ENCODE data around the gene SRPK2. TPM values are rescaled to one million over a fixed set of nuclear protein-coding genes. Genes with fewer than 3 reads are reported as not detected.

SRPK2 gene
- total and polyA plus RNA-seq, 2 of the 8 experiments (the other 6 are each of a cell fraction or from before 2014, with no cell fraction given), result 10.0 to 47.1 TPM

- TF ChIP-seq TAF7 (optimal IDR thresholded peaks at IDR 0.05; ENCODE audit: borderline replicate concordance, low read depth, low read length), result no peak
These were observed 235.2 kb downstream of the SRPK2 start (continued) for GRCh38 chr7:105153531-105153930.
